Measurements from ENCODE around the gene SOX18.

The SOX18 gene

GRCh38 chr20:64051561-64052325, 2.3 kb upstream of the SOX18 start:
- no peak for DNase-seq

- DNase-seq = no peak
These were observed 1.6 kb upstream of the SOX18 start for GRCh38 chr20:64051033-64051452.

DNA sequence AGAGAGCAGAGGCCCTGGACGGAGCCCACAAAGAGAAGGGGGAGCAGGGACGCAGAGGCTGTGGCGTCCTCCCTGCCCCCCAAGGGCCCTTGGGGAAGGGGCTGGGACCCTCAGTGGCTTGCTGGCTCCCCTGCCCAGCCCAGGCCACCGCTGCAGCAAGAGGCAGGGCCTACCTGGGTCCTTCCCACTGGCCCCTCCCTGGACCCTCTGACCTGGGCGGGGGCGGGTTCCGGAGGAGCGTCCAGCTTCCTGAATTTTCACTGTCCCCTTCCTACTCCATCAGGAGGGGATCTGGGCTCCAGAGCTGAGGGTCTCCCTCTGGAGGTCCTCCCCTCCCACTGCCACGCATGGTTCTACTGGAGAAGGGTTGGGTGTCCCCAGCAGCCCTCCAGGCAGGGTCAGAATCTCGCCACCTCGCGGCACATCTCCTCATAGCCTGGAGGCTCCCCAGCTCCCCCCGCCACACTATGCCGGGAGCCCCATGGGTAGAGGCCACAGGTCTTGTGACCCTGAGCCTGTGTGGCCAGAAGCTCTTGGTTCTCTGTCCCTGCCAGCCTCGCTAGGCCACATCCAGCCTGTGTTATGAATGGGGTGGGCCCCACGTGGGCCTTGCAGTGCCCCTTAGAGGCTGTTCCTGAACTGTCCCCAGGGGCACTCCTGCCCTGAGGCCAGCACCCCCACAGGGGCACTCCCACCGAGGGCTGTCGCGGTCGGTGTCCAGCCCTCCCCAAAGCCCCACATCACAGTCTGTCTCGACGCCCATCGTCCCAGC, 1.0 kb upstream of the SOX18 start:
- no peak for DNase-seq

GRCh38 chr20:64049878-64050260, 430 bp upstream of the SOX18 start:
- DNase-seq = no peak

- DNase-seq = no peak
These were observed 916 bp downstream of the SOX18 start for GRCh38 chr20:64048402-64049044.

DNA sequence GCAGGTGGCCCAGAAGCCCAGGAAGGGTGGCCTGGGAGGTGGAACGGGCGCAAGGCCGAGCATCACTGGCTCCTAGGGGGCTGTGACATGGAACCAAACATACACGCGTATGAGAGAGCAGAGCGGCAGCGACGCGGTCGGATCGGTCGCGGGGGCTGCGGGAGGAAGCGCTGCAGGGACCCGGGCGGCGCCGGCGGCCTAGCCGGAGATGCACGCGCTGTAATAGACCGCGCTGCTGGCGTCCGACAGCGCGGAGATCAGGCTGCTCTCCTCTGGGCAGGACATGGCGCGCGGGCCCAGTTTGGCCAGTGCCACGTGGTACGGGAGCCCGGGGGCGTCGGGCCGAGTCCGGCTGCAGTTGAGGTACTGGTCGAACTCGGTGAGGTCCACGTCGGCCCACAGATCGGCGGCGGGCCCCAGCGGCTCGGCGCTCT, 1.5 kb downstream of the SOX18 start:
- no peak for DNase-seq

- DNase-seq = no peak
These were observed 2.4 kb downstream of the SOX18 start for GRCh38 chr20:64047046-64047389.

- DNase-seq = no peak
These were observed 4.0 kb downstream of the SOX18 start for GRCh38 chr20:64045346-64046011.

GRCh38 chr20:64044484-64045247, 4.8 kb downstream of the SOX18 start:
- peak; percentile 59 to 85 for DNase-seq

- no peak for DNase-seq
These were observed 5.7 kb downstream of the SOX18 start for GRCh38 chr20:64043768-64044167.

- no peak for DNase-seq
These were observed 7.2 kb downstream of the SOX18 start for GRCh38 chr20:64042054-64042781.

- no peak for DNase-seq
These were observed 7.7 kb downstream of the SOX18 start for GRCh38 chr20:64041781-64042053.

DNA sequence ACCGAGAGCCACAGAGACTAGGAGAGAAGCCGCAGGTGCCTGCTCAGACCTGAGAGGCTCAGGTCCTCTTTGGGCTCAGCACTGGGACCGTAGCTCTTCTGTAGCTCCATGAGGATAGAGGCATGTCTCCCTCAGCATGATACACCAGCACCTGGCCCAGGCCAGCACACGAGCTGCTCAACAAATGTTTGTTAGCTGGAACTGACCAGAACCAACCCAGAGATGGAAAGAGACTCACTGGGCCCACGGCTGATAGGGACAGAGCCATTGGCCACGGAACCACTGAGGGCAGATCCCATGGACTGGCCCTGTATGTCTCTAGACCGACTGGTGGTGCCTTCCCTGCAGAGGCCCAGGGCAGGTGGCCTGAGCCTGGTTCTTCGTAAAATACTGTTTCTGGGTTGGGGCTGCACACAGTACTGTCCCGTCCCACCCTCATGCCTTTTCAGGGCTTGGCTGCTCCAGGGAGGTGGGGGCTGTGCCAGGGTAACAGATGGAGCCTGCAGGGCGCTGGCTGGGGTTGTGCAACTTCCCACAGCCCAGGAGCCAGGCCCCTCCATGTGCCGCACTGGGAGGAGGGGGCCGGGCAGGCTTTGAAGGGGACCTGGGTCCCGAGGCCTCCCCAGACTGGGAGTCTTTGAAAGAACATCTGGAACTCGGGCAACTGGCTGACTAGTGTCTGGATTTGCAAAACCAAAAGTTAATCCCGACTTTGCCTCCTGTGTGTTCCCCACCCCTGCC, 8.2 kb downstream of the SOX18 start:
- peak; percentile 85 to 93 for DNase-seq

GRCh38 chr20:64040231-64041039, 9.0 kb downstream of the SOX18 start:
- no peak for DNase-seq

- DNase-seq = no peak
These were observed 9.9 kb downstream of the SOX18 start for GRCh38 chr20:64039293-64040160.

GRCh38 chr20:64038565-64039292, 10.7 kb downstream of the SOX18 start:
- peak; percentile 54 to 81 for DNase-seq

DNA sequence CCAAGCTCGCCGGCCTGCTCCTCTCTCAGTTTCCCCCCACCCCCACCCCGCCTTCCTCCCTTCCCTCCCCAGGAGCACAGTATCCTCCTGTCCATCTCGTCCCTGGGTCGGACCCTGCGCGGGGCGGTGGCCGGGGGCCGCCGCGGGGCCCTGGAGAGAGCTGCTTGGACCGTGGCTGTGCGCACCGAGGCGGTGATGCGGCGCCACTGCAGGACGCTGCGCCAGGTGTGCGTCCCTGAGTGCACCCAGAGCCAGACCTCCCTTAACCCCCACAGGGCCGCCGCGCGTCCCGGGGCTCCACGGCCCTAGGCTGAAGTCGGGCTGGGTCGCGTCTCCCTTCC, 11.2 kb downstream of the SOX18 start:
- DNase-seq = no peak

- DNase-seq = no peak
These were observed 11.8 kb downstream of the SOX18 start for GRCh38 chr20:64037498-64038213.
